BJ (cell line): ENCODE data around the gene B3GNT8. TPM values are rescaled to one million over a fixed set of nuclear protein-coding genes. Genes with fewer than 3 reads are reported as not detected.

Experiments used
- CTCF ChIA-PET: fragments of 350-600 bp; formaldehyde crosslinking; extraction: SDS; loops from one replicate; lab custom pipeline; 2021; ENCODE audit warnings: antibody characterized with exemption, inconsistent platforms; lab: Yijun Ruan, JAX
- POLR2A ChIA-PET: fragments of 300-600 bp; sonication (Branson Sonifier 250); formaldehyde crosslinking; extraction: SDS; loops from one replicate; lab custom pipeline; 2021; ENCODE audit warnings: antibody characterized with exemption; lab: Charles Lee
- DNase-seq: peaks from one replicate; pipeline ENCODE4 v3.0.0-alpha.2; 2011; ENCODE audit warnings: low read depth
- H3K27me3 ChIP-seq: 2 replicates; pipeline ENCODE4 v1.6.0; 2011; ENCODE audit warnings: low read length; ENCODE audit not compliant: control insufficient read depth, insufficient read depth
- H3K36me3 ChIP-seq: 2 replicates; pipeline ENCODE4 v1.5.1; 2011; ENCODE audit warnings: low read length; ENCODE audit not compliant: control insufficient read depth, insufficient read depth
- H3K4me3 ChIP-seq: 2 replicates; pipeline ENCODE4 v1.5.1; 2011; ENCODE audit warnings: low read depth, mild to moderate bottlenecking, control low read depth, low read length
- polyA plus RNA-seq: library from polyadenylated mRNA; depleted of rRNA; stranded (reverse); fragments of >200 nt; gene quantifications from 2 replicates; pipeline ENCODE4 v1.2.3, GENCODE V29; 2011
- TF ChIP-seq, protein P1 (sequence below): IDR thresholded peaks from 2 replicates; pipeline ENCODE4 v1.5.1; 2011; ENCODE audit warnings: low read depth, mild to moderate bottlenecking, control low read depth, inconsistent platforms, low read length, moderate library complexity; ENCODE audit not compliant: insufficient read depth

The B3GNT8 gene
- polyA plus RNA-seq, 1 experiment = 0.36 TPM

DNA sequence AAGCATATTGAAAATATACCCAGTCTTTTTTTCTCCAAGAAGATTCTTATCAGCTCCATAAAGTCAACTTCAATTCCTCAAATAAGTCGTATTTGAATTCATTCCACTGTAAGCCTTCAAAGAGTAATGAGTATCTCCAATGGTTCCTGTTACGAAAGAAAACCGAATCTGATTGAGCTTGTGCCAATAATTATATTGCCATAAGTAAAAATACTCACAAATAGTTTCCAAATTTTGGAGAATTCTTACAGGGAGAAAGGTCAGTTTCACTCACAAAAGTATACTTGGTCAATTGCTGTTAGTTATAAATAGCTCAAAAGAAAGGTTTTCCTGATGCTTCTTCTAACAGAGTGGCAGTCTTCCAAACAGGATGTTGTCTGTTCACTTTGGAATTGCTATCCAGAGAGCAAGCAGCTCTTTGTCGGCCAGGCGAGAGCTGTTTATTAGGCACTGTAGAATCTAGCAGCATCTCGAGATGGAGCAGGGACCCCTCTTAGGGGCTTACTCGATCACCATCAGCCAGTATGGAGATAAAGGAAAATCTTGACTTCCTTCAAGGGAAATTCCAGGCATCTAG, 29.3 kb upstream of the B3GNT8 start:
- ChIA-PET POLR2A (no interaction called here), CTCF (interaction anchor here (0.8 to 1.6 kb wide), 3 partner anchors 82 to 114 kb away, joined by 4 to 10 read pairs (median 5); no protein-coding TSS in a partner anchor)
- Histone ChIP-seq H3K27me3 (peaks cover 3% of the 10 kb centered on the region; the same call in 1 of the 2 replicates), H3K4me3 (no peak overlapping the region), H3K36me3 (no peaks in the 10 kb centered on the region)
- TF ChIP-seq, protein P1, sequence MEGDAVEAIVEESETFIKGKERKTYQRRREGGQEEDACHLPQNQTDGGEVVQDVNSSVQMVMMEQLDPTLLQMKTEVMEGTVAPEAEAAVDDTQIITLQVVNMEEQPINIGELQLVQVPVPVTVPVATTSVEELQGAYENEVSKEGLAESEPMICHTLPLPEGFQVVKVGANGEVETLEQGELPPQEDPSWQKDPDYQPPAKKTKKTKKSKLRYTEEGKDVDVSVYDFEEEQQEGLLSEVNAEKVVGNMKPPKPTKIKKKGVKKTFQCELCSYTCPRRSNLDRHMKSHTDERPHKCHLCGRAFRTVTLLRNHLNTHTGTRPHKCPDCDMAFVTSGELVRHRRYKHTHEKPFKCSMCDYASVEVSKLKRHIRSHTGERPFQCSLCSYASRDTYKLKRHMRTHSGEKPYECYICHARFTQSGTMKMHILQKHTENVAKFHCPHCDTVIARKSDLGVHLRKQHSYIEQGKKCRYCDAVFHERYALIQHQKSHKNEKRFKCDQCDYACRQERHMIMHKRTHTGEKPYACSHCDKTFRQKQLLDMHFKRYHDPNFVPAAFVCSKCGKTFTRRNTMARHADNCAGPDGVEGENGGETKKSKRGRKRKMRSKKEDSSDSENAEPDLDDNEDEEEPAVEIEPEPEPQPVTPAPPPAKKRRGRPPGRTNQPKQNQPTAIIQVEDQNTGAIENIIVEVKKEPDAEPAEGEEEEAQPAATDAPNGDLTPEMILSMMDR = no peak
- no peak for DNase-seq

DNA sequence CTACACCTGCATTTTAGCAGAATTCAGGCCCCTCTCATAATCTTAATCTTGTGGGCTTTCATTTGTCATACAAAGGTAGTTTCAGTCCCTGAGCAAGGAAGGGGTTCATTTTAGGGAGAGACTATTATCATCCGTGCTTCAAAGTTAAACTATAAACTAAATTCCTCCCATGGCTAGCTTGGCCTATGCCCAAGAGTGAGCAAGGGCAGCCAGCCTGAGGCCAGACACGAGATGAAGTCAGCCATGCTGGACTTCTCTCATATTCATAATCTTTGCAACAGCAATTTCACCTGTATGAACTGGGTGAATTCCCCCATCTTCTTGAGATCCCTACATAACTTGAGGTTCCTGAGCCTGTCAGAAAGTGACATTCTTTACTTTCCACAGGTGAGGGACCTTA, 28.8 kb upstream of the B3GNT8 start:
- POLR2A ChIA-PET = no interaction called here
- Histone ChIP-seq H3K4me3 (no peak overlapping the region), H3K36me3 (no peaks in the 10 kb centered on the region), H3K27me3 (peaks cover 3% of the 10 kb centered on the region; the same call in 1 of the 2 replicates)
- DNase-seq = no peak
- CTCF ChIA-PET = interaction anchor here (0.8 to 1.6 kb wide), 3 partner anchors 82 to 114 kb away, joined by 4 to 10 read pairs (median 5); no protein-coding TSS in a partner anchor
- TF ChIP-seq, protein P1 = no peak

DNA sequence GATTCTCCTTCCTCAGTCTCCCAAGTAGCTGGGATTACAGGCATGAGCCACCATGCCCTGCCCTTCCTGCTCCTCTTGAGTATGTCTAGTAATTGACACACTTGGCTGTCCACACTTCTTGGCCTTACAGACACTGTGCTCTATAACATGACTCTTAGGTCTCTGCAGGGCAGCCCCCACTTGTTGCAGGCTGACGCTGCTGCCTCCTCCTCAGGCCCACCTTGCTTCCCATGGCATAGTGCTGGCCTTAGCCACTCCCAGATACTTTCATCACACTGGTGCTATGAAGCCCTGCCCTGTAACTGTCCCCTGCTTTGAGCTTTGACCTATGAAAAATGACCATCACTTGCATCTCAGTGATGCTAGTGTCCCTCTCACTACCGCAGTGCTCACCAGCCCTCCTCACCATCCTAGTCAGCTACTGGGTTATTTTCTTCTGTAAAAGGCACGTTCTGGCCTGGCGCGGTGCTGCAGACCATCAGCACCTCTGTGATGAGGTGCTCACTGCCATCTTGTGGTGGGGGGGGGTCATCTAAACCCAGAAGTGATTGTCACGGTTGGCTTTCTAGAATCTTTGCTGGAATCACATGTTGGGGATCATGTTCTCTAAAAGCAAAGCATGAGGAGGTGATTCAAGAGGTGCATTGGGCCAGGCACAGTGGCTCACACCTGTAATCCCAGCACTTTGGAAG, 25.6 kb upstream of the B3GNT8 start:
- no peak for DNase-seq
- TF ChIP-seq, protein P1 = no peak
- H3K4me3 ChIP-seq = no peak overlapping the region
- H3K36me3 ChIP-seq = no peaks in the 10 kb centered on the region
- H3K27me3 ChIP-seq = peaks cover 3% of the 10 kb centered on the region
- POLR2A ChIA-PET = no interaction called here
- CTCF ChIA-PET = interaction anchor here (1.0 to 14.7 kb wide), 3 partner anchors 13 to 147 kb away, joined by 3 to 205 read pairs (median 3); partner anchors contain the start of gene DMAC2

DNA sequence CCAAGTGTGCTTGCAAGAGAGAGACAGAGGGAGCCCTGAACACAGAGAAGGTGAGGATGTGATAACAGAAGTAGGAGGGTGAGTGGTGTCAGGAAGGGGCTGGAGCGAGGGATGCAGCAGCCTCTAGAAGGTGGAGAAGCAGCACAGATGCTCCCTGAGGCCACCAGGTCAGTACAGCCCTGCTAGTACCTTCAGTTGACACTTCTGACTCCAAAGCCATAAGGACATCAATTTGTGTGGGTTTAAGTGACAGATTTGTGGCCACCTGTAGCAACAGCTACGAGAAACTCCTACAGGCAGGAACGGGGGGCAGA, 22.6 kb upstream of the B3GNT8 start:
- CTCF ChIA-PET = interaction anchor here (0.6 to 14.7 kb wide), 17 partner anchors 8 to 185 kb away, joined by 3 to 205 read pairs (median 6); partner anchors contain the start of gene DMAC2
- no peak overlapping the region for H3K4me3 ChIP-seq
- TF ChIP-seq, protein P1 = no peak
- no peaks in the 10 kb centered on the region for H3K36me3 ChIP-seq
- peaks cover 6% of the 10 kb centered on the region; the same call in 1 of the 2 replicates for H3K27me3 ChIP-seq
- no peak for DNase-seq
- POLR2A ChIA-PET = no interaction called here

DNA sequence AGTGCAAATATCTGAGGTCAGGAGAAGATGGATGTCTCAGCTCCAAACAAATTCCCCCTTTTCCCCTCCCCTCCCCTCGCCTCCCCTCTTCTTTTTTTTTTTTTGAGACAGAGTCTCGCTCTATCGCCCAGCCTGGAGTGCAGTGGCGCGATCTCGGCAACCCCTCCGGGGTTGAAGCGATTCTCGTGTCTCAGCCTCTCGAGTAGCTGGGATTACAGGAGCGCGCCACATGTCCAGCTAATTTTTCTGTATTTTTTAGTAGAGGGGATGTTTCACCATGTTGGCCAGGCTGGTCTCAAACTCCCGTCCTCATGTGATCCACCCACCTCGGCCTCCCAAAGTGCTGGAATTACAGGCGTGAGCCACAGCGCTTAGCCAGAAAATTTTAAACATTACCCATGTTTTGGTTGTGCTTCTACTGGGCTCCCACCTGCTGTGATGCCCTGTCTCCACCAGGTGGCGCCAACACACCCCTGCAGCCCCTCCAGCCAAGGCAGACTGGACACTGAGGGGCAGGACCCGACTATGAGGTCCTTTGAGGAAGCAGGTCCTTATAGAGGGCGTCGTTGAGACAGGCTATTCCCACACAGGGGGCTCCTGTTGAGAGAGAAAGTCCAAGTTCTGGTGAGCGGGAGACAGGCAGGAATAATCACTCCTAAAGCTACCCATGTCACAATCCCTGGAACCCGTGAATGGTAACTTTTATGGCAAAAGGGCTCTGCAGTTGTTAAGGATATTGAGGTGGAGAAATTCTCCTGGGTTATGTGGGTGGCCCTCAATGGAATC, 22.1 kb upstream of the B3GNT8 start:
- TF ChIP-seq, protein P1 = peak; percentile 98
- CTCF ChIA-PET = interaction anchor here (0.6 to 14.7 kb wide), 28 partner anchors 9 to 185 kb away, joined by 3 to 205 read pairs (median 5); partner anchors contain the start of genes CEACAM21 and DMAC2
- POLR2A ChIA-PET = no interaction called here

More for the DNA sequence above, 22.1 kb upstream of the B3GNT8 start:
- DNase-seq = no peak
- Histone ChIP-seq H3K4me3 (peak overlapping the region; percentile 9), H3K27me3 (peaks cover 6% of the 10 kb centered on the region; the same call in 1 of the 2 replicates), H3K36me3 (no peaks in the 10 kb centered on the region)
